Panc1 (cell line): ENCODE measurements around the gene BEX1. TPM values are rescaled to one million over a fixed set of nuclear protein-coding genes. Genes with fewer than 3 reads are reported as not detected.

Source experiments
- ATAC-seq: fragments of 200-7000 bp; cut with Tn5 transposase; 2 replicates; pipeline ENCODE4 v1.9.1; 2020; ENCODE audit warnings: mild to moderate bottlenecking, moderate library complexity
- BruUV-seq: library from RNA; stranded (reverse); fragments of 400-500 nt; replicated peaks from 2 replicates; lab custom pipeline; 2021; lab: Mats Ljungman, UMichigan
- CTCF ChIA-PET: fragments of 300-600 bp; sonication (Branson Sonifier 250); formaldehyde crosslinking; loops from one replicate; lab custom pipeline; 2022; ENCODE audit warnings: antibody characterized with exemption; lab: Charles Lee
- POLR2A ChIA-PET: fragments of 300-600 bp; sonication (Branson Sonifier 250); formaldehyde crosslinking; loops from one replicate; lab custom pipeline; 2022; ENCODE audit warnings: antibody characterized with exemption; lab: Charles Lee
- DNase-seq: peaks from one replicate; pipeline ENCODE4 v3.0.0-alpha.2; 2010; ENCODE audit warnings: low read depth, low spot score
- H3K27ac ChIP-seq: 2 replicates; pipeline ENCODE4 v1.5.1; 2011; ENCODE audit warnings: mild to moderate bottlenecking, low read length, inconsistent platforms
- H3K27me3 ChIP-seq: fragments of 200-500 bp; sonication (Bioruptor generic); 2 replicates; pipeline ENCODE4 v1.6.0; 2014; ENCODE audit warnings: low read length, inconsistent platforms; ENCODE audit not compliant: control insufficient read depth, insufficient read depth
- H3K36me3 ChIP-seq: fragments of 200-500 bp; sonication (Bioruptor generic); 2 replicates; pipeline ENCODE4 v1.5.1; 2014; ENCODE audit warnings: inconsistent platforms, mild to moderate bottlenecking, low read length, moderate library complexity; ENCODE audit not compliant: control insufficient read depth, insufficient read depth
- H3K4me1 ChIP-seq: 2 replicates; pipeline ENCODE4 v1.5.1; 2011; ENCODE audit warnings: inconsistent platforms, mild to moderate bottlenecking, low read length, moderate library complexity; ENCODE audit not compliant: control insufficient read depth, insufficient read depth
- H3K4me3 ChIP-seq, 2 experiments: 2 replicates each; pipeline ENCODE4 v1.5.1; 2011 to 2012; ENCODE audit warnings: low read depth in 2 of 2, low read length in 2 of 2, mild to moderate bottlenecking in 2 of 2, inconsistent platforms in 1 of 2, moderate library complexity in 1 of 2
- H3K9me3 ChIP-seq: fragments of 200-500 bp; sonication (Bioruptor generic); 2 replicates; pipeline ENCODE4 v1.5.1; 2014; ENCODE audit warnings: low read depth, mild to moderate bottlenecking, inconsistent platforms, low read length, moderate library complexity; ENCODE audit not compliant: control insufficient read depth, insufficient read depth
- POLR2AphosphoS5 ChIP-seq: IDR thresholded peaks from 2 replicates; pipeline ENCODE4 v1.6.1; 2012; ENCODE audit warnings: mild to moderate bottlenecking, low read depth, low read length, moderate library complexity
- SIN3A ChIP-seq: IDR thresholded peaks from 2 replicates; pipeline ENCODE4 v1.6.1; 2012; ENCODE audit warnings: low read depth, mild to moderate bottlenecking, low read length, moderate library complexity, borderline replicate concordance; ENCODE audit not compliant: insufficient read depth
- TCF7L2 ChIP-seq: IDR thresholded peaks from 2 replicates; pipeline ENCODE4 v1.6.1; 2011; ENCODE audit warnings: mild to moderate bottlenecking, low read depth, low read length, inconsistent platforms
- in situ Hi-C: cut with HindIII; loops from 2 replicates; pipeline ENCODE4 v1.10.0; 2016; ENCODE audit warnings: low sequenced_read_pairs, low pct_unique_long_range_greater_than_20kb
- intact Hi-C: fragments of 100-400 bp; cut with micrococcal nuclease; formaldehyde crosslinking; loops from one replicate; pipeline ENCODE4 v1.10.0; 2022; ENCODE audit not compliant: unreplicated experiment
- total RNA-seq: library from RNA; stranded (reverse); gene quantifications from one replicate; pipeline ENCODE4 v1.2.1, GENCODE V29; 2021; ENCODE audit not compliant: unreplicated experiment
- TF ChIP-seq, protein P1 (sequence below): fragments of 450-650 bp; IDR thresholded peaks from 2 replicates; pipeline ENCODE4 v1.5.1; 2017; ENCODE audit warnings: mild to moderate bottlenecking
- TF ChIP-seq, protein P2 (sequence below), 2 experiments: IDR thresholded peaks; 2 replicates each; pipeline ENCODE4 v1.6.1; 2011 to 2012; ENCODE audit warnings: low read depth in 2 of 2, control low read depth in 1 of 2, low read length in 1 of 2, mild to moderate bottlenecking in 1 of 2, moderate library complexity in 1 of 2; ENCODE audit not compliant: insufficient read depth in 1 of 2

Gene BEX1
- total RNA-seq, 1 experiment from 2014 or later: not detected

DNA sequence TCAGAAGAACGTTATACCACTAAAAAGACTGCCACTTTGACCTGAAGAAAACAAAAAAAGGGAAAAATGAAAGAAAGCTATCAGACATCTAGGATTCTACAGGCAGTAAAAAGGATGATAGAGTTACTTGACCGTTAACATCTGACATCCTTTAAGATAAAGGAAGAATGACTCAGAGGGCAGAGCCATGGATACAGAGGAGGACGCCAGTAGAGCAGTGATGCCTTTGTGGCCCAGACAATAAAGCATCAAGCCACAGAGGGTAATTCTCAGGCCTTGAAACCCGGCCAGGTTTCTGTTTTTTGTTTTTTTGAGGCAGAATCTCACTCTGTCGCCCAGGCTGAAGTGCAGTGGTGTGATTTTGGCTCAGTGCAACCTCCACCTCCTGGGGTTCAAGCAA, 9.5 kb upstream of the BEX1 start:
- intact Hi-C loops: no loop called here
- ChIA-PET POLR2A (no interaction called here), CTCF (no interaction called here)
- Histone ChIP-seq H3K9me3 (no peaks in the 10 kb centered on the region), H3K27me3 (no peaks in the 10 kb centered on the region), H3K4me1 (no peaks in the 10 kb centered on the region), H3K27ac (no peak overlapping the region), H3K4me3 (no peak overlapping the region), H3K36me3 (no peaks in the 10 kb centered on the region)
- TF ChIP-seq, protein P1, sequence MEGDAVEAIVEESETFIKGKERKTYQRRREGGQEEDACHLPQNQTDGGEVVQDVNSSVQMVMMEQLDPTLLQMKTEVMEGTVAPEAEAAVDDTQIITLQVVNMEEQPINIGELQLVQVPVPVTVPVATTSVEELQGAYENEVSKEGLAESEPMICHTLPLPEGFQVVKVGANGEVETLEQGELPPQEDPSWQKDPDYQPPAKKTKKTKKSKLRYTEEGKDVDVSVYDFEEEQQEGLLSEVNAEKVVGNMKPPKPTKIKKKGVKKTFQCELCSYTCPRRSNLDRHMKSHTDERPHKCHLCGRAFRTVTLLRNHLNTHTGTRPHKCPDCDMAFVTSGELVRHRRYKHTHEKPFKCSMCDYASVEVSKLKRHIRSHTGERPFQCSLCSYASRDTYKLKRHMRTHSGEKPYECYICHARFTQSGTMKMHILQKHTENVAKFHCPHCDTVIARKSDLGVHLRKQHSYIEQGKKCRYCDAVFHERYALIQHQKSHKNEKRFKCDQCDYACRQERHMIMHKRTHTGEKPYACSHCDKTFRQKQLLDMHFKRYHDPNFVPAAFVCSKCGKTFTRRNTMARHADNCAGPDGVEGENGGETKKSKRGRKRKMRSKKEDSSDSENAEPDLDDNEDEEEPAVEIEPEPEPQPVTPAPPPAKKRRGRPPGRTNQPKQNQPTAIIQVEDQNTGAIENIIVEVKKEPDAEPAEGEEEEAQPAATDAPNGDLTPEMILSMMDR: no peak
- TF ChIP-seq TCF7L2: no peak
- no peak for TF ChIP-seq POLR2AphosphoS5
- TF ChIP-seq SIN3A: no peak
- TF ChIP-seq, protein P2, sequence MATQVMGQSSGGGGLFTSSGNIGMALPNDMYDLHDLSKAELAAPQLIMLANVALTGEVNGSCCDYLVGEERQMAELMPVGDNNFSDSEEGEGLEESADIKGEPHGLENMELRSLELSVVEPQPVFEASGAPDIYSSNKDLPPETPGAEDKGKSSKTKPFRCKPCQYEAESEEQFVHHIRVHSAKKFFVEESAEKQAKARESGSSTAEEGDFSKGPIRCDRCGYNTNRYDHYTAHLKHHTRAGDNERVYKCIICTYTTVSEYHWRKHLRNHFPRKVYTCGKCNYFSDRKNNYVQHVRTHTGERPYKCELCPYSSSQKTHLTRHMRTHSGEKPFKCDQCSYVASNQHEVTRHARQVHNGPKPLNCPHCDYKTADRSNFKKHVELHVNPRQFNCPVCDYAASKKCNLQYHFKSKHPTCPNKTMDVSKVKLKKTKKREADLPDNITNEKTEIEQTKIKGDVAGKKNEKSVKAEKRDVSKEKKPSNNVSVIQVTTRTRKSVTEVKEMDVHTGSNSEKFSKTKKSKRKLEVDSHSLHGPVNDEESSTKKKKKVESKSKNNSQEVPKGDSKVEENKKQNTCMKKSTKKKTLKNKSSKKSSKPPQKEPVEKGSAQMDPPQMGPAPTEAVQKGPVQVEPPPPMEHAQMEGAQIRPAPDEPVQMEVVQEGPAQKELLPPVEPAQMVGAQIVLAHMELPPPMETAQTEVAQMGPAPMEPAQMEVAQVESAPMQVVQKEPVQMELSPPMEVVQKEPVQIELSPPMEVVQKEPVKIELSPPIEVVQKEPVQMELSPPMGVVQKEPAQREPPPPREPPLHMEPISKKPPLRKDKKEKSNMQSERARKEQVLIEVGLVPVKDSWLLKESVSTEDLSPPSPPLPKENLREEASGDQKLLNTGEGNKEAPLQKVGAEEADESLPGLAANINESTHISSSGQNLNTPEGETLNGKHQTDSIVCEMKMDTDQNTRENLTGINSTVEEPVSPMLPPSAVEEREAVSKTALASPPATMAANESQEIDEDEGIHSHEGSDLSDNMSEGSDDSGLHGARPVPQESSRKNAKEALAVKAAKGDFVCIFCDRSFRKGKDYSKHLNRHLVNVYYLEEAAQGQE (IDR thresholded peaks at IDR 0.05; ENCODE audit: insufficient read depth in 1 of 2, low read depth in 2 of 2, low read length in 1 of 2): no peak
- in situ Hi-C loops: no loop called here
- DNase-seq: no peak
- no peak for ATAC-seq
- BruUV-seq: no TSS peak

DNA sequence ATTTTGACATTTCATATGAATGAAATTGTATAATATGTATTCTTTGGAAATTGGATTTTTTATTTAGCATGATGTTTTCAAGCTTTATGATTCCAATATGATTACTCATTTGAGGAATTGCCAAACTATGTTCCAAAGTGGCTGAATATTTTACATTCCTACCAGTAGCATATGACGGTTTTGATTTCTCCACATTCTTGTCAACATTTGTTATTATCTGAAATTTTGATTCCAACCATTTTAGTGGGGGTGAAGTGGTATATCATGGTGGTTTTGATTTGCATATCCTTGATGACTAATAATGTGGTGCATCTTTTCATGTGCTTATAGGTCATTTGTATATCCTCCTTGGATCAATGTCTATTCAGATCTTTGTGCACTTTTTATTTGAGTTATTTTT, 2.6 kb upstream of the BEX1 start:
- DNase-seq: no peak
- Histone ChIP-seq H3K36me3 (no peaks in the 10 kb centered on the region), H3K9me3 (no peaks in the 10 kb centered on the region), H3K4me3 (no peak overlapping the region), H3K27ac (no peak overlapping the region), H3K27me3 (no peaks in the 10 kb centered on the region; the same call in 1 of the 2 replicates), H3K4me1 (no peaks in the 10 kb centered on the region)
- in situ Hi-C loops (no loop called here), intact Hi-C loops (no loop called here)
- BruUV-seq: no TSS peak
- ATAC-seq: no peak
- TF ChIP-seq, protein P2 (IDR thresholded peaks at IDR 0.05; ENCODE audit: insufficient read depth in 1 of 2, low read depth in 2 of 2, low read length in 1 of 2): no peak
- ChIA-PET CTCF (no interaction called here), POLR2A (no interaction called here)
